Stomach (tissue), 4 donors: ENCODE data around the gene PWWP2A.

Experiments
- EP300 ChIP-seq: sonication (generic); formaldehyde crosslinking; IDR thresholded peaks from one replicate; pipeline ENCODE4 v1.6.1; 2017; ENCODE audit warnings: antibody characterized with exemption
- POLR2AphosphoS5 ChIP-seq, 3 donors: sonication (generic); formaldehyde crosslinking; IDR thresholded peaks; one replicate each; pipeline ENCODE4 v1.6.1; 2016; ENCODE audit warnings: antibody characterized with exemption in 3 of 3
- TF ChIP-seq, protein P1 (sequence below), 7 experiments: fragments of 450-650 bp in 4 of 7; fragments of 200-600 bp in 3 of 7; sonication (generic) in 3 of 7; IDR thresholded peaks; one replicate each; pipeline ENCODE4 v1.5.1; 2016 to 2019; ENCODE audit warnings: antibody characterized with exemption in 7 of 7, control low read depth in 2 of 7, mild to moderate bottlenecking in 1 of 7

DNA sequence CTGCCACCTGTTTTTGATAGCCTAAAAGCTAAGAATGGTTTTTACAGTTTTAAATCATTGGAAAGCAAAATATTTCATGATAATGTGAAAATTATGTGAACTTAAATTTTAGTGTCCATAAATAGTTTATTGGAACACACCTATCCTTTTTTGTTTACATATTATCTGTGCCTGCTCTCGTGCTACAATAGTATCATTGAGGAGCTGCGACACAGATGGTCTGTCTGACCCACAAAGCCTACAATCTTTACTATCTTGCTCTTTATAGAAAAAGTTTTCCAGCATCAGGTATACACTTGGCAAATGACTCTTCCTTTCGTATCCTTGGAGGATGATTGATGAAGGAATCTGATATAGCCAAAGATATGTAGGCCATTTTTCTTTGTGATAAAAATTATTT lies 70.2 kb downstream of the PWWP2A start:
- no peak for TF ChIP-seq POLR2AphosphoS5 (IDR thresholded peaks at IDR 0.05)
- TF ChIP-seq, protein P1, sequence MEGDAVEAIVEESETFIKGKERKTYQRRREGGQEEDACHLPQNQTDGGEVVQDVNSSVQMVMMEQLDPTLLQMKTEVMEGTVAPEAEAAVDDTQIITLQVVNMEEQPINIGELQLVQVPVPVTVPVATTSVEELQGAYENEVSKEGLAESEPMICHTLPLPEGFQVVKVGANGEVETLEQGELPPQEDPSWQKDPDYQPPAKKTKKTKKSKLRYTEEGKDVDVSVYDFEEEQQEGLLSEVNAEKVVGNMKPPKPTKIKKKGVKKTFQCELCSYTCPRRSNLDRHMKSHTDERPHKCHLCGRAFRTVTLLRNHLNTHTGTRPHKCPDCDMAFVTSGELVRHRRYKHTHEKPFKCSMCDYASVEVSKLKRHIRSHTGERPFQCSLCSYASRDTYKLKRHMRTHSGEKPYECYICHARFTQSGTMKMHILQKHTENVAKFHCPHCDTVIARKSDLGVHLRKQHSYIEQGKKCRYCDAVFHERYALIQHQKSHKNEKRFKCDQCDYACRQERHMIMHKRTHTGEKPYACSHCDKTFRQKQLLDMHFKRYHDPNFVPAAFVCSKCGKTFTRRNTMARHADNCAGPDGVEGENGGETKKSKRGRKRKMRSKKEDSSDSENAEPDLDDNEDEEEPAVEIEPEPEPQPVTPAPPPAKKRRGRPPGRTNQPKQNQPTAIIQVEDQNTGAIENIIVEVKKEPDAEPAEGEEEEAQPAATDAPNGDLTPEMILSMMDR (IDR thresholded peaks at IDR 0.05): no peak
- TF ChIP-seq EP300: no peak
